DMS53 treated with DMSO at 0.1 percent for 48 hours (cell line): Measurements from ENCODE around the gene GABRB3.

Source experiments
- DNase-seq: peaks from one replicate; lab custom pipeline; 2025; ENCODE audit not compliant: unreplicated experiment; lab: John Stamatoyannopoulos, UW

GABRB3 gene

DNA sequence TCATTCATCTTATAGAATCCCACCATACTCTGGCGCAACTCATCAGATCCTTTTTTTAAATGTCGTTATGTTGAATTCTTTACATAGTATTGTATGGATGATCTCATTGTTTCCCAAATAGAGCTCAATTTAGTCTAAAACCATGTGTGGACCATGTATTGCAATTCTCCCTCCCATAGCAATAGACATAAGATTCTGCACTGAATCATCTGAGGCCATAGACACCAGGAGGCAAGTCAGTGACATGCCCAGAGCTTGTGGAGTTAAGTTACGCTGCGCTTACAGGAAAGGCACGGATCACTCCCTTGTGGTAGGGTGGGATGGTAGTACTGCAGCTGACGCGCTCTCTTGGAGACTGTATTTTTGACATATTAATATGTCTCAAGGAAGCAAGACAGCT lies 211.0 kb downstream of the GABRB3 start:
- no peak for DNase-seq

DNA sequence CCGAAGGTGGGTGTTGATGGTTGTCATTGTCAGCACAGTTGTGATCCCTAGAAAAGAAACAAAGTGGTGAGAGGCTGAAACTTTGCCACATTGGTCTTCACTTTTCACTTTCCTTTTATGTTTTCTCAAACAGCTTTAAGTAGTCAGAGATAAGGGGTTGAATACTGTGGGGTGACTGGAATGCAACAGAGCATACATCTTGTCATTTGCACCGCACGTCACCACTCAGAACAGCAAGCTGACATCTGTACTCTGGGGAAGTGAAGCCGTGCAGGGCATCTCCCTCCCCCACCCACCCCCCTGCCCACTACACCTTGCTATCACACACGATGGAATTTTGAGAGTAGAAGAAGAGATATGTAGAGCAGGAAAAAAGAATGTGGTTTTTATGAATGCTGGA lies 211.7 kb downstream of the GABRB3 start:
- no peak for DNase-seq

DNA sequence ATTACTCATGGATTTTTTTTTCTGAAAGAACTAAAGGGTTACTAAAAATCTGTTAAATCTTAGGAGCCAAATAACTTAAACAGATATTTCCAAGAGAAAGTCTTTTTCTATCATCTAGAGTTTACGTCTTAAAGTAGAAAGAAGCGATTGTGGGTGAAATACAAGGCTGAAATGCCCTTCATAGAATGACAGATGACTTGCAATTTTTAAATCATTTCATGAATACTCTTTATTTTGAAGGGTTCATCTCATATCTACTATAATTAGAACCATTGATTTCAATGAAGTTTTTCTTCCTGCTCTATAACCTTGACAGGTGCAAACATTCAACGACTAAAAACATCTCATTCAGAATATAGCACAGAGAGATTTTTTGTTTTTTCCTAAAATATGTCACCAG lies 217.0 kb downstream of the GABRB3 start:
- no peak for DNase-seq

DNA sequence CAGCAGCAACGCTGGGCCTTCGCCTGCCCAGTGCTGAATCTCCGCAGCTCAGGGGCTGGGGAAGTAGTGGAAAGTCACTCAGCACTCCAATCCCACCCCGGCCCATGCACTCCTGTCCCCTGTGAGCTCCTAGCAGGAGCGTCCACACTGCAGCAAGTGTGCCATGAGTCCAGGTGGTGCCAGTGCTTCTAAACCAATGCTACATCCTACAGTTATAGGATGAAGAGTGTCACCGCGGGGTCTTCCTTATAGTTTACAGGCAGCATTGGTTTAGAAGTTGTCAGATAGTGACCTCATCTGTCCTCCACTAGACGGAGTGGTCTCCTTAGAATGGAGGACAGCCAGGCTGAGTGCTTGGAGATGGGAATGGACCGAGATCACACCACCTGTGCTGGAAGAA lies 221.4 kb downstream of the GABRB3 start:
- DNase-seq: no peak

DNA sequence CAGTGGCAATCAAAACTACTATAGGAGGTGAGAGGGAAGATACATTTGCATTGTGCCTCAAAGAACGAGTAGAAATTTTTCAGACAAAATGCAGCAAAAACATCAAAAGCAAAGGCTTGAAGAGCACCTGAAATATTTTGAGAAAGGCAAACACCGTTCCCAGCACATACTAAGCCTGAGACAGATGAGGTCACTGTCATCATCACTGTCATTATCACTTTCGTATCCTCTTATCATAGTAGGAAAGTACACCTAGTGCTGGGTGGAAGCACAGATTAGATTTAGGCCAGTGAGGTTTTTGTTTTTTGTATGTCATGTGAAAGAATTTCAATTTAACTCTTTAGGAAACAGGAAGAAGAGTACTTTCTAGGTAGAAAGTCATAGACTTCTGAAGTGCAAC lies 222.0 kb downstream of the GABRB3 start:
- no peak for DNase-seq

DNA sequence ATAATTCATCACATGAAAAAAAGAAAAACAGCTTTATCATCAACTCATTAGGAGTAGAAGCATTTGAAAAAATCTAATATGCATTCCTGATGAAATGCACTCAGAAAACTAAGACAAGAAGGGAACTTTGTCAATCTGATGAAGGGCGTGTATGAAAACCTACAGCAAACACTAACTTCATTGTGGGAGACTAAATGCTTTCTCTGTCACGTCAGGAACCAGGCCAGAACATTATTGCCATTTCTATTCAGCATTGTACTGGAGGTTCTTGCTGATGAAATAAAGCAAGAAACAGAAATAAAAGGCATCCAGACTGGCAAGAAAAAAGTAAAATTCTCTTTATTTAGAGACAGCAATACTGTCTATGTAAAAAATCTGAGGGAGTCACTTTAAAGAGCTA lies 235.2 kb downstream of the GABRB3 start:
- no peak for DNase-seq

DNA sequence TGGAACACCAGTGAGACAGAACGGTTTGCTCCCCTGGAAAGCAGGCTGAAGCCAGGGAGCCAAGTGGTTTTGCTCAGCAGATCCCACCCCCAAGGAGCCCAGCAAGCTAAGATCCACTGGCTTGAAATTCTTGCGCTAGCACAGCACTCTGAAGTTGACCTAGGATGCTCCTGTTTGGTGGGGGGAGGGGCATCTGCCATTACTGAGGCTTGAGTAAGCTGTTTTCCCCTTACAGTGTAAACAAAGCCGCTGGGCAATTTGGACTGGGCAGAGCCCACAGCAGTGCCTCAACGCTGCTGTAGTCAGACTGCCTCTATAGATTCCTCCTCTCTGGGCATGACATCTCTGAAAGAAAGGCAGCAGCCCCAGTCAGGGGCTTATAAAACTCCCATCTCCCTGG lies 241.4 kb downstream of the GABRB3 start:
- DNase-seq: no peak

DNA sequence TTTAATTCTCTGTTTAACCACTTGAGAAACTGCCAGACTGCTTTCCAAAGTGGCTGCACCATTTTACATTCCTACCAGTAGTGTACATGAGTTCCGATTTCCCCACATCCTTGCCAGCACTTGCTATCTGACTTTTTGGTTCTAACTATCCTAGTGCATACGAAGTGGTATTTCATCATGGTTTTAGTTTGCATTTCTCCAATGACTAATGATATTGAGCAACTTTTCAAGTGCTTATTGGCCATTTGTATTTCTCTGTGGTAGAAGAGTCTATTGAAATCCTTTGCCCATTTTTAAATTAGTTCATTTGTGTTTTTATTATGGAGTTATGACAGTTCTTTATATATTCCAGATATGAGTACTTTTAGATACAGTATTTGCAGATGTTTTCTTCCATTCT lies 247.8 kb downstream of the GABRB3 start:
- no peak for DNase-seq

DNA sequence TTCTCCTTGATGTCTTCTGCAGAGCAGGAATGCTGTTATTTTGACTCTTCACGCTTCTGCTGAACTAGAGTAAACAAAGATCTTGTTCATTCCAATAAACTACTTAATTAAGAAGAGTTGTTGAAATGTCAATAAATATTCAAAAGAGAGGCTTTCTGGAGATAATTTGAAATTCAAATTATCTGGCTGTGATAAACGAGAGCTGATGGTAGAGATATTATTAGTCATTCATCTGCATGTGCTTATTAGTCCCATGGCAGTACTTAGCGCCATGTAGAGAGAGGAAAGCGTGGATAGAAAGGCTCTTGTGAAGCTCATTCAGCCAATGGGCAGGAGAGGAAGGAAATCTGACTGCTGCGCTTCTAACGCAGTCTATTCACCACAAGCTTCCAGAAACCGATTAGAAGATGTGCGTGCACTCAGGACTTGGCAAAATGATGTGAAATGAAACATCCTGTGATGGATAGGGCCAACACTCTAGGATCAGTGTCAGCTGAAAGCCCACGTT lies 251.1 kb downstream of the GABRB3 start:
- DNase-seq: no peak

DNA sequence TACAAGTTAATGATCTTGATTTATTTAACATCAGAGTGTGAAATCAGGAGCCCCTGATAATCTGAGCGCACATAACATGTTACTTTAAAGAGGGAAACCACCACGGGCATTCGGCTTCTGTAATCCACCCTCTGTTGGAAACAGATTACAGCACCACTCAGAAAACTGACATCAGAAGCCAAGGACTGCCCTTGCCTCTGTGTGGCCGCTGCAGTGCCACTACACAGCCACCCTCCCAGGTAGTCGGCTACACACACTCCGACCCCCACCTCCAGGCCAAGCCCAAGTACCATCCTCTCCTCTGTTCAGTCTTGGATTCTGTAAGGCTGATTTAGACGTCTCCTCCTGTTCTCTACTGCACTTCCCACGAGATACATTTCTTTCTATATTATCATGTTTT lies 251.7 kb downstream of the GABRB3 start:
- no peak for DNase-seq

DNA sequence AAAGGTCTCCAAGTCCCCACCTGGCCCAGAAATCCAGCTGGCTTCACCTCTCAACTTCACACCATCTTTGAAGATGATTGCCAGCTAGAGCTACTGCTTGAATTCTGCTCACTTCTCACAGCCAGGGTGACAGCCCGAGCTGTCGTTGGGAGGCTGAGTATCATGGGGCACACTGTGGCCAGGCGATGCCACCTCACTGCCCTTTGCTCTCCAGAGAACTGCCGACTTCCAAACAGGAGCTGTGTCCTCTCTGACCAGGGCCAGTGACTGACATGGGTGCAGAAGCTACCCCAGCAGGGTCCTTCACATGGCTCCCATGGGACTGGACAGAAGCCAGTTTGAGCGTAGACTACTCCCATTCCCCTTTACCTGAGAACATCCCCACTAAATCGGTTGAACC lies 254.0 kb downstream of the GABRB3 start:
- no peak for DNase-seq

DNA sequence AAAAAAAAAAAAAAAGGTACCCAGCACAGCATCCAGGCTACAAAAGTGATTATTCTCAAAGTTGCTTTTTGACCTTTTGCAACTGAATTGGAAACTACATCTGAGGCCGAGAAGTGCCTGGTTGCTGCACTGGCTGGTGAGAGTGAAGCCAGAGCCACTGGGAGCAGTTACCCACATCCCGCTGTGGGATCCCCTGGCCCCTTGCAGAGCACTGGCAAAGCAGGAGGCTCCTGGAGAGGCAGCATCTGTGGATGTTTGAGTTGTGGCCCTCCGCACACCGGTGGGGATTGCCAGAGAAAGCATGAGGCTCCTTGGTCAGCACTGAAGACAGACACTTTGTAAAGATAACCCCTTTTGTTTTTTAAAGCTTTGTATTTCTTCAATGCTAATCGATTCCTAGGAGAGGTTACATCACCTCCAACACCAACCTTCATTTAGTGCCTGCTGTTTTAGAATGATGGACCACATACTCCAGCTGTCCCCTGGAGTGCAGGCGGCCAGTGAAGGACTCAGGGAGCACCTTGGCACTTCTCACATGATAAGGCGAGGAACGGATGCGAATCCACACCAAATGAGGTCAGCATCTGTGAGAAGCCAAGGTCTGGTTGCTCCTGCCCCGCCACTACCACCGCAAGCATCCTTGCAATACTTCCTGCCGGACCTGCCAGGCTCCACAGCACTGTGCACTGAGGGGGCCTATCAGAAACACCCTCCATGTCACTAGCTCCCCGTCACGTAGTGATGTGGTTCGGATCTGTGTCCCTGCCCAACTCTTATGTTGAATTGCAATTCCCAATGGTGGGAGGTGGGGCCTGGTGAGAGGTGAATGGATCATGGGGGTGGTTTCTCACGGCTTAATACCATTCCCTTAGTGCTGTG lies 256.5 kb downstream of the GABRB3 start:
- DNase-seq: no peak

DNA sequence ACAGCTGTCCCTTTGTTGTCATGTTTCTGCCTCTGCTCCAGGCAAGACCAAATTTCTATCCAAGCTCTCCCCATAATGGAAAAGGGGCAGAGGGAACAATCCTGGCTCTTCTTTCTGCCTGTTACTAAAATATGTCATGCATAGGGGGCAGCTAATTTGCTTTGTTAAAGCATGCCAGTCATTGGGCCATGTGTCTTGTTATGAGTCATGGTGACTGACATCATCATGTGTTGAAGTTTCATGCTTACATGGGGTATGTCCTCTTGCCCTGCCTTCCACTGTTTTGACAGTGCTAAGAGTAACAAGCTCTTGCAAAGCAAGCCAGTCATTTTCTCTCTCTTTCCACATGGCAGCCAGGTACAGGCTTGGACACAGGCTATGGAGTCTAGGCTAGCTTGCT lies 268.9 kb downstream of the GABRB3 start:
- no peak for DNase-seq
